HT1080 (cell line): ENCODE results near the gene STXBP4. TPM values are rescaled to one million over a fixed set of nuclear protein-coding genes. Genes with fewer than 3 reads are reported as not detected.

ENCODE experiments used
- DNase-seq: peaks from one replicate; pipeline ENCODE4 v3.0.0-alpha.2; 2015; ENCODE audit warnings: low read depth
- total RNA-seq: library from RNA; depleted of rRNA; stranded (reverse); fragments of >200 nt; shearing (Covaris generic); gene quantifications from 2 replicates; pipeline ENCODE4 v1.2.3, GENCODE V29; 2014

Gene STXBP4
- total RNA-seq, 1 experiment from 2014 or later = 1.9 TPM

- no peak for DNase-seq
Measured at GRCh38 chr17:55167024-55167725, 198.6 kb downstream of the STXBP4 start.

- no peak for DNase-seq
Measured at GRCh38 chr17:55168958-55169687, 200.6 kb downstream of the STXBP4 start.

GRCh38 chr17:55171634-55172328, 203.2 kb downstream of the STXBP4 start:
- no peak for DNase-seq

- DNase-seq = no peak
Measured at GRCh38 chr17:55172612-55173011, 204.0 kb downstream of the STXBP4 start.

GRCh38 chr17:55174133-55174532, 205.6 kb downstream of the STXBP4 start:
- no peak for DNase-seq

- no peak for DNase-seq
Measured at GRCh38 chr17:55175788-55176427, 207.3 kb downstream of the STXBP4 start.

- DNase-seq = peak; percentile 44
Measured at GRCh38 chr17:55177159-55177854, 208.7 kb downstream of the STXBP4 start.

- DNase-seq = no peak
Measured at GRCh38 chr17:55177855-55178217, 209.3 kb downstream of the STXBP4 start.

- no peak for DNase-seq
Measured at GRCh38 chr17:55186937-55187770, 218.6 kb downstream of the STXBP4 start.

GRCh38 chr17:55190748-55191147, 222.2 kb downstream of the STXBP4 start:
- DNase-seq = no peak

- DNase-seq = no peak
Measured at GRCh38 chr17:55198690-55199370, 230.3 kb downstream of the STXBP4 start.

- DNase-seq = no peak
Measured at GRCh38 chr17:55200904-55201303, 232.3 kb downstream of the STXBP4 start.

GRCh38 chr17:55201308-55201932, 232.9 kb downstream of the STXBP4 start:
- no peak for DNase-seq

GRCh38 chr17:55202896-55203295, 234.3 kb downstream of the STXBP4 start:
- DNase-seq = no peak

- DNase-seq = no peak
Measured at GRCh38 chr17:55208078-55208812, 239.7 kb downstream of the STXBP4 start.

- no peak for DNase-seq
Measured at GRCh38 chr17:55210292-55210691, 241.7 kb downstream of the STXBP4 start.

GRCh38 chr17:55212880-55213279, 244.3 kb downstream of the STXBP4 start:
- DNase-seq = no peak

- DNase-seq = no peak
Measured at GRCh38 chr17:55215711-55216110, 247.1 kb downstream of the STXBP4 start.

- DNase-seq = no peak
Measured at GRCh38 chr17:55216888-55217287, 248.3 kb downstream of the STXBP4 start.
